HG03378 (cell line): ENCODE data around the gene NTNG1.

Source experiments
- ATAC-seq: cut with Tn5 transposase; IDR thresholded peaks from one replicate; pipeline ENCODE4 v1.9.1; 2021; ENCODE audit warnings: mild to moderate bottlenecking, moderate library complexity; ENCODE audit not compliant: unreplicated experiment

The NTNG1 gene

DNA sequence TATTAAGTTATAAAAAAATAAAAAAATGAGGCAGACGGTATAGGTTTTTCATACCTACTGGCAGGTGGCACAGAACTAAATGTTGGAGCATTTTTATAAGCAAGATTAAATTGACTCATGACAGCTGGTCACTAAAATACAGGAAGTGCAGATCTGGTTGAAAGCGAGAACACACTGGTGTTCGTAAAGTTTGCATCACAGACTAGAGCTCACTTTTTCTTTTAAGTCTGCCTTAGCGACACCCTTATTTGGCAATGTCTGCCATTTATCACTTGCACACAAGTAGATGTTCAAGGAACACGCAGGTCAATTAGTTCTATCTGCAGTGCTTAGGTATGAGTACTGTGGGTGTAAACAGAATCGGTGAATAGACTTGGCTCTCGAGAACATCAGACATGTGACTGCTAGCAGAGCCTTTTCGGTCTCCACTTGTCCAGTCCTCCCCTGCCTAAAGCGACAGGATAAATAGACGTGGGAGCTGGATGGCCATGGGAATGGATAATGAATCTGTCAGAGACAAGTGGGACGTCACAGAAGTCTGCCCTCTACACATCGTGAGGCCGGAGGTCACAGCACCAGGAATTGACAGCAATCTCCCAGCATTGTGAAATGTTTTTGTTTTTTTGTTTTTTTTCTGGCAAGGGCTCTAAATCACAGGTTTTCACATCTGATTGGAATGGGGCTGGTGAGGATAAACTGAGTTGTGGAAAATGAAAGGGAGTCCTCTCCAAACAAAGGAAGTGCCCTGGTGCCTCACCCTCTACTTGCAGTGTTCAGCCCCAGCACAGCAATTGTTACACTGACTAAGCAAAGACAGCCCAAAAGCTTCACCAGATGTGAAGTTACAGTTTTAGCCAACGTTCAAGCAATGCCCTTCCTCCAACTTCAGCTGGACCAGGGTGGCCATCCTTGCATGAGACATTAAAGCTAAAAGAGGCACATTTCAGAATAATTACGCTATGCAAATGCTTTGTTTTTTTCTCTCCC, 248.9 kb downstream of the NTNG1 start:
- ATAC-seq, result no peak

DNA sequence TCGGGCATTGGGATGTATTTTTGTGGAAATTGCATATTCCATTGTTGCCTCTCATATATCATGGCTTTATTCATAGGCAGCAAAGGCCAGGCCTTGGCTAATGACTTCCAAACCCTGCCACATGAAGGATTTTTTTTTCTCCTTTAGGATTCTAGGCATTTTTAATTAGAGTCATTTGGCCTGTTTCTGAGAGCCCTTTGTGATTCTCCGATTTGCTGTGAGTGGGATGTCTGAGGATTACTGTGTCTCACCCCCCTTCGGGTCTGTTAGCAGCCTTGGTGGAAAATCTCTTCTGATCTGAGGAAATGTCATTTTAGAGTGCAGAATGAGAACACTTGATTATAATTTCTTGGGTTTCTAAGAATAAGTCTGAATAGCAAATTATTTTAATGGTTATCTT, 253.5 kb downstream of the NTNG1 start:
- ATAC-seq, result no peak

GRCh38 chr1:107401704-107402103, 260.9 kb downstream of the NTNG1 start:
- ATAC-seq, result no peak

DNA sequence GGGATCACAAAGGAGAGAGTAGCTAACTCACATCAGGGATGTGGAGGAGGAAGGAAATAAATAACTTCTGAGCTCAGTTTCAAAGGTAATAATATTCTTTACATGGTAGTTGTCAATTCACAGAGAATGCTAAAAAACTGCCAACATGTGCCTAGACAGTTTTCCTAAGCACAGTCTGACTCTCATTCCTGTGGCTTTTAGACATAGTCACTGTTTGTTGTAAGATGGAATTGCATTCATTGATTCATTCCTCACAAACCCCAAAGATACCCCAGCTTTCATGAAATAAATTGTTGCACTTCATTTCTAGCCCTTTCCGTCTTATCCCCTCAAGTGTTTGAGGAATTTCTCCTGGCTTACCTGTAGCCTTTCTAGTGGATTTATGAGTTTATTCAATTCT, 263.9 kb downstream of the NTNG1 start:
- ATAC-seq, result no peak

DNA sequence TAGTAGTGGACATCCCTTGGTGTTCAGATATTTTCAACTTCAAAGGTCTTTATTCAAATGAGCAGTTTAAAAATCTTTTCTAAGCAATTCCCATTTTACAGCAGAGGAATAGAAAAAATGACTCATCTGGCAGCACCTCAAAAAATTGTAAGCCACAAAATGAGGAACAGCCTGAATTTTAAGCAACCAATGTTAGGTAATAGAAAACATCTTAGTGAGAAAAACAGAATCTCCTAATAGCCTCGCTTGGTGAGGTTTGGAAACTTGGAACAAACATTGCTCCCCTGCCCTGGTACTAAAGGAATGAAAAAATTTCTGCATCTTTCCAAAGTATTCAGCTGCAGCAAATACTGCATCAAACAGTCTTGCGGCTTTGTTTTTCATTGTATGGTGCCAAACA, 264.4 kb downstream of the NTNG1 start:
- no peak for ATAC-seq

DNA sequence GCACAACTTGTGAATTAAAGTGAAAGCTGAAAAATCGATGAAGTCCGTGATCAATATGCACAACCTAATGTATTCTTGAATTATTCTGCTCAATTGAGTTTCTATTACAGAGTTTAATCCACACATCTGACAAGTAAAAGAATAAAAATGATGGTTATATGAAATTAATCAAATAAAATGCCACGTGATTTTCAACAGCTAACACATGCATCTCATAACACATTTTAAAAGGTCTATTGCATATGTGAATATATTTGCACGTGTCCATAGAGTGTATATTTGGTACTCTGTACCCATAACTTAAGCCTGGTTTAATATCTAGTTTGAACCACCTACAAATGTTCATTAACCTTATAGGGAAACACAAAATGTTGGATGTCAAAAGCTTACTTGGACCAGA, 266.2 kb downstream of the NTNG1 start:
- no peak for ATAC-seq

DNA sequence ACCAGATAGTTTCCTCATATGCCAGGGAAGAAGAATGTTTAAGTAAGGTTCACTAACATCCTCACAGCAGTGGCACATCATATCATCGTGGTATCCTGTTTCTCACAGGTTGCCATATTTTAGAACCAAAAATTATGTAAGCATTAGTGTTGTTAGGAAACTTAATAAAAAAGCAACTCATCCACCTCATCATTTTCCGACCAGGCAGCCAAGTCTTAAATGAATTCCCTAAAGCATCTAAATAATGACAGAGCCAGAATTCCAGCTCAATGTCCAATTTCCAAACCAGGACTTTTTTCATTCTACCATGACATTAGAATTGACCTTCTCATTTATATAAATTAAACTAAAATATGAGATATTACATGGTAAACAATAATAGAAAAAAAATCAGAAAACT, 272.7 kb downstream of the NTNG1 start:
- ATAC-seq, result no peak

DNA sequence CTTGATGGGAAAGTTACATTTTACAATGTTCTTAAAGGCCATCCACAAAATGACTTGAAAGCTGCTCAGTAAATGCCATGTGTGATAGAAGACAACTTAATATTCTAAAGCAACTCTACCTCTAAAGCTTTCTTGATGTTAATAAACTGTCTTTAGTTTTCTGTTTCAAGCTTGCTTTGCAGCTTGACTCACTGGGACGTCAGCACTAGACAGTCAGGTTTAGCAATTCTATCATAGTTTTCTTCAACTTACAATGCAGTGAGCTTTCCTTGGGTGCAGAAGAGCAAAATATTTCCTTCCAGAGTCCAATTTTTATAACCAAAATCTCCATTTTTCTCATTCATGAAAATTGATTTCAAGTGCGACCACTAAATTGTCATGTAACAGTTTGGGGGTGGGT, 273.1 kb downstream of the NTNG1 start:
- ATAC-seq, result no peak

- ATAC-seq, result no peak
Measured at GRCh38 chr1:107414550-107414949, 273.7 kb downstream of the NTNG1 start.

DNA sequence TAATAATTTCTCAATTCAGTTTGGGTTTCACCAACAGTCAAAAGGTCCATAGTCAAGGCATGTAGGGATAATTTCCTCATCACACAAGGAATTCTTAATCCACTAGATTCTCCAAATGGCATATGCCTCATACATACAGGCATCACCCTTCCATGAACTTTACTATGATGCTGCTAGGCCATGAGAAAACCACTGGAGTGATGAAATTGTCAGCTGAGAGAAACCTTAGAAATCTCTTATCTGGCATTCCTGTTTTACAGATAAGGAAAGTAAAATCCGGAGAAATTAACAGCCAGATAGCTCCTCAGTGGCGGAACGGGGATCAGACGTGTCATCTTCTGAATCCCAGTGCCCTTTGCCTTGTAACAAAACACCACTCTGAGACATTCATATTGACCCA, 274.4 kb downstream of the NTNG1 start:
- ATAC-seq, result no peak

DNA sequence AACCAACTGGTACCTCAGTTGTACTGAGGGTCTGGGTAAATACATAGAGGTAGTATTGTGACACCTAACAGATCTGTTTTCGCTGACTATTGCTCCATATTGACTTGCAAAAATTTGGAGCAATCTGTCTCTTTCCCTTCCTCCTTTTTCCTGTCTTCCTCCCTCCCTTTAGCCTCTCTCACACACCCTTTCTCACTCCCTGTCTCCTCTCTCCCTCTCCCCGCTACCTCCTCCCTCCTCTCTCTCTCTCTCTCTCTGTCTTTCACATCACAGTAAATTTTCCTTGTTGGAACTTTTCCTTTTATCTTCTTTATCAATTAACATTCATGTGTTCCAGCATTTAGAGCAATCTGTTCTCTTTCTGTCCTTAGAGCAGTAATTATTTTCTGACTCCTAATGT, 278.2 kb downstream of the NTNG1 start:
- no peak for ATAC-seq

GRCh38 chr1:107422901-107423300, 282.1 kb downstream of the NTNG1 start:
- ATAC-seq, result no peak

- peak; percentile 97 for ATAC-seq
Measured at GRCh38 chr1:107430540-107431228, 289.8 kb downstream of the NTNG1 start.

DNA sequence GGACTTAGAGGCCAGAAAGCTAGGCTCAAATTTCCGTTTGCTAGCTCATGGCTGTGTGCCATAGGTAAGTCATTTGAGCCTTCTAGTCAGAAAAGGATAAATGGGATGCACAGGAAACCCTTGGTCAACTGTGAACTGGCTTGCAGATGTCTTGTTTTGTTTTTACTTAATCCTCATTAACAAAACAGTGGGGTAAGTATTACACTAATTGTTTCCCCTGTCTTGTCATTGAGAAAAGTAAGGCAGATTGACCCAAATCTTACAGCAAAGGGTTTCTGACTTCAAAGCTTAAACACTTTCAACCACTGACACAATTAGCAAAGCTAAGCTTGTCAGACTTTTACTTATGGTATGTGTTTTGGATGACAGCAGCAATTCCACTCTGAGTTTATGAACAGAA, 291.3 kb downstream of the NTNG1 start:
- no peak for ATAC-seq

DNA sequence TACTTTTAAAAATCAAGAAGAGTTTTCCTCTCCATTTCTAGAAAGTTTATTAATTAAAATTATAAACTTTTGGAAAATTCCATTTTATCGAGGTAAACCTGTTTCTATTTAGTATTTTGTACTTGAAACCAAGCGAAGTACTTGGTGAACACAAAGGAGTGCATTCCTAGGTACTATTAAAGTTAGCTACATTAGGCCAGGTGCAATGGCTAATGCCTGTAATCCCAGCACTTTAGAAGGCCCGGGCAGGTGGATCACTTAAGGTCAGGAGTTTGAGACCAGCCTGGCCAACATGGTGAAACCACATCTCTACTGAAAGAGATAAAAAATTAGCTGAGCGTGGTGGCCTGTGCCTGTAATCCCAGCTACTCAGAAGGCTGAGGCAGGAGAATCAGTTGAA, 292.2 kb downstream of the NTNG1 start:
- no peak for ATAC-seq

- ATAC-seq, result no peak
Measured at GRCh38 chr1:107433635-107434360, 293.0 kb downstream of the NTNG1 start.

- no peak for ATAC-seq
Measured at GRCh38 chr1:107434361-107434693, 293.5 kb downstream of the NTNG1 start.

- ATAC-seq, result no peak
Measured at GRCh38 chr1:107436552-107437241, 295.9 kb downstream of the NTNG1 start.

GRCh38 chr1:107439567-107439966, 298.7 kb downstream of the NTNG1 start:
- ATAC-seq, result no peak

DNA sequence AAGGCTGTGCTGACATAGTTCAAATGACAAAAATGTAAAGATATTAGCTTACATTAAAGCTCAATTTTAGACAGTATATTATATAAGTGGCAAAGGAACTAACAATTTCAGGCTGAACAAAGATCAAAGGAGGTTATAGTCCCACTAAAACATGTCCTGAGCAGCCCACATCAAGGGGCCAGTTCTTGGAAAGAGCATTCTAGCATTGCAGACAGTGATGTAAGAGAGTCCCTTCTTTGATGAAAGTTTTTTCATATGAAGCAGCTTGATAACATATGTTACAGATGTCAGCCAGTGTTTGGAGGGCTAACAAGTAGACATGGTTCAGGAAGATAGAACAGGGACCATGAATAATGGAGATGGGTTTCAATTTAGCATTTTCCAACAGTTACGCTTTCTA, 301.7 kb downstream of the NTNG1 start:
- ATAC-seq, result no peak

DNA sequence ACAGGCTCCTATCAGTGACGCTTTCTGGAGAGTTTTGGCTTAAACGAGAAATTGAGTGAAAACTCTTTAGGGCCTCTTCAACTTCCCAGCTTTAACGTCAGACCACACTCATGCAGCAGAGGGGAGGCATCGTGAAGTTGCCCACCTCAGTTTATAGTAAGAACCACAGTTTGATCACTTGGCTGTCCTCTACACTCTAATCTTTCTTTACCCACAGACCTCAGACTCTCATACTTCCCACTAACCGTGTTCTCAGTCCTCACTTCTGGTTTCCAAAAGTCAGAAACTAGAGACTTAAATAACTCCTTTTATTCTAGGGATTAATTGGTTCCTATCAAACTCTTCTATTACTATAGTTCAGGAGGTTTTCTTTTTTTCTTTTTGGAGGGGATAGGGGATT, 302.2 kb downstream of the NTNG1 start:
- no peak for ATAC-seq
